ENCODE data around the gene PPP1R12C.
"Not testable (repeated sequence)": the region's sequence is repeated elsewhere in the genome, so short reads cannot be mapped to it uniquely, and the experiment has no call there.

The PPP1R12C gene

GRCh38 chr19:55112246-55112776 lies 5.1 kb downstream of the PPP1R12C start:
- no peak for DNase-seq (ENCODE audit: low read depth in 2 of 2)

GRCh38 chr19:55111238-55111831 lies 6.1 kb downstream of the PPP1R12C start:
- DNase-seq (ENCODE audit: low read depth in 2 of 2): no peak

GRCh38 chr19:55109527-55110291 lies 7.7 kb downstream of the PPP1R12C start:
- DNase-seq (ENCODE audit: low read depth in 2 of 2): no peak

- DNase-seq (ENCODE audit: low read depth in 2 of 2): not testable (repeated sequence)
Observed at GRCh38 chr19:55107252-55107651, 10.2 kb downstream of the PPP1R12C start.

- DNase-seq (ENCODE audit: low read depth in 2 of 2): no peak
Observed at GRCh38 chr19:55106591-55106990, 10.8 kb downstream of the PPP1R12C start.

GRCh38 chr19:55105237-55105636 lies 12.2 kb downstream of the PPP1R12C start:
- no peak for DNase-seq (ENCODE audit: low read depth in 2 of 2)

GRCh38 chr19:55103190-55103589 lies 14.2 kb downstream of the PPP1R12C start:
- DNase-seq (ENCODE audit: low read depth in 2 of 2): no peak

GRCh38 chr19:55101261-55101660 lies 16.2 kb downstream of the PPP1R12C start:
- DNase-seq (ENCODE audit: low read depth in 2 of 2): no peak

- DNase-seq (ENCODE audit: low read depth in 2 of 2): no peak
Observed at GRCh38 chr19:55099557-55100506, 17.6 kb downstream of the PPP1R12C start.

- DNase-seq (ENCODE audit: low read depth in 2 of 2): no peak
Observed at GRCh38 chr19:55098716-55099556, 18.5 kb downstream of the PPP1R12C start.

GRCh38 chr19:55097864-55098715 lies 19.3 kb downstream of the PPP1R12C start:
- no peak for DNase-seq (ENCODE audit: low read depth in 2 of 2)

- DNase-seq (ENCODE audit: low read depth in 2 of 2): no peak
Observed at GRCh38 chr19:55096061-55096701, 21.3 kb downstream of the PPP1R12C start.

- DNase-seq (ENCODE audit: low read depth in 2 of 2): no peak
Observed at GRCh38 chr19:55095260-55096060, 22.0 kb downstream of the PPP1R12C start.

GRCh38 chr19:55094456-55095259 lies 22.8 kb downstream of the PPP1R12C start:
- no peak for DNase-seq (ENCODE audit: low read depth in 2 of 2)

- DNase-seq (ENCODE audit: low read depth in 2 of 2): no peak
Observed at GRCh38 chr19:55092423-55093318, 24.8 kb downstream of the PPP1R12C start.

GRCh38 chr19:55091955-55092354 lies 25.5 kb downstream of the PPP1R12C start:
- DNase-seq (ENCODE audit: low read depth in 2 of 2): no peak
